ENCODE measurements around the gene ACBD3.
A peak's percentile ranks its signal among the peaks of the same experiment; 100 is the strongest.

Gene ACBD3

GRCh38 chr1:226134170-226135058 lies 52.1 kb downstream of the ACBD3 start:
- no peak for DNase-seq (ENCODE audit: low spot score)

GRCh38 chr1:226133504-226134123 lies 52.9 kb downstream of the ACBD3 start:
- no peak for DNase-seq (ENCODE audit: low spot score)

DNA sequence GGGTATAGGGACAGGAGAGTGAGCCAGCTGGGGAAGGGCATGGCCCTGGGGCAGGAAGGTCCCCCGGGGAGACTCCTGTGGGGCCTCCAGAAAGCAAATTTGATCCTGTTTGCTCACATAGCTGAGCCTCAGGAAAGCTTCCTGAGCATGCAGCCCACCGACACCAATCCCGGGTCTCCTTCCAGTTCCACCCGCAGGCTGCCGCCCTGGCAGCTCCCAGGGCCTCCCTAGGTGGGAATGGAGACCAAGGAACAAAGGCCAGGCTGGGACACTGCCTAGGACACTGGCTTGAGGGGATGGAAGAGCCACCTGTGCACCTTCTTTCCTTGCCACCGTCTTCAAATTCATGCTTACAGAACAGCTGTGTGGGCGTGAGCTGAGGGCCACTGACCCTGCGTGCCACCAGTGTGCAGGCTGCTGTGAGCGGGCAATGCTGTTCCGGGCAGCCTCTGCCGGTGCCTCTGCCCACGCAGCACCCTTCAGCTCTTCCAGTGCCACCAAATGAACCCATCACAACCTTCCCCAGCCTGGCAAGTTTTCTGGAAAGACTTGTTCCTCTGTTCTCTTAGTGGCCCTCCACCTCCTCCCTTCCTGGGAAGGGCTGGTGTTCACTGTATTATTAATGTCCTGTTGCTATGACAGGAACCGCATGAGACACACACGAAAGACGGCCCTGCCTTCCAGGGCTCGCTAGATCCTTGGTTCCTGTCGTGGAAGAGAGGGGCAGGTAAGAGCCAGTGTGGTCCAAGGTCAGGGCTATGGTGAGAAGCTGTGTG lies 53.6 kb downstream of the ACBD3 start:
- DNase-seq (ENCODE audit: low spot score) = no peak

DNA sequence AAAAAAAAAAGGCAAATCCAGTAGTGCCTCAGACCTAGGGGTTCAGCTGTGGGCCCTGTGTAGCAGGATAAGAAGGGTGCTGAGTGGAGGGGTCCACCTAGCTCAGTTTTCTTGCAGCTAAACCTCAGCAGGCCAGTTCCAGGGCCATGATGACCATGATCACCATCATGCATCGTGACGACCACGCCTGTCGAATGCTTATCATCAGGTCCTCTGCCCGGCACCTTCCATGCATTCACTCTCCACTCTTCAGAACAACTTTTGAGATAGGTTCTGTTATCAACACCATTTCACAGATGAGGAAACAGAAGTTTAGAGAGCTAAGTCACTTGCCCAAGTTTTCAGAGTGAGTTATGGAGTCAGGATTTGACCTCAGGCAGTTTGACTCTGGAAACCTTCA lies 54.9 kb downstream of the ACBD3 start:
- DNase-seq (ENCODE audit: low spot score) = no peak

DNA sequence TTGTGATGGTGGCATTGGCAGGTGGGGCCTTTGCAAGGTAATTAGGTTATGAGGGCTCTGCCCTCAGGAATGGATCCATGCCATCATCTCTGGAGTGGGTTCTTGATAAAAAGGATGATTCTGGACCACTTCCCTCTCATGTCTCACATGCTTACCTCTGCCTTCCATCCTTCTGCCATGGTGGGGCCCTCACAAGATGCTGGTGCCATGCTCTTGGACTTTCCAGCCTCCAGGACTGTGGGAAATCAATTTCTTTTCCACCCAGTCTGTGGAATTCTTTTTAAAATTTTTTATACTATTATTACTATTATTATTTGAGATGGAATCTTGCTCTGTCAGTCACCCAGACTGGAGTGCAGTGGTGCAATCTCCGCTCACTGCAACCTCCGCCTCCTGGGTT lies 57.3 kb downstream of the ACBD3 start:
- no peak for DNase-seq (ENCODE audit: low spot score)

DNA sequence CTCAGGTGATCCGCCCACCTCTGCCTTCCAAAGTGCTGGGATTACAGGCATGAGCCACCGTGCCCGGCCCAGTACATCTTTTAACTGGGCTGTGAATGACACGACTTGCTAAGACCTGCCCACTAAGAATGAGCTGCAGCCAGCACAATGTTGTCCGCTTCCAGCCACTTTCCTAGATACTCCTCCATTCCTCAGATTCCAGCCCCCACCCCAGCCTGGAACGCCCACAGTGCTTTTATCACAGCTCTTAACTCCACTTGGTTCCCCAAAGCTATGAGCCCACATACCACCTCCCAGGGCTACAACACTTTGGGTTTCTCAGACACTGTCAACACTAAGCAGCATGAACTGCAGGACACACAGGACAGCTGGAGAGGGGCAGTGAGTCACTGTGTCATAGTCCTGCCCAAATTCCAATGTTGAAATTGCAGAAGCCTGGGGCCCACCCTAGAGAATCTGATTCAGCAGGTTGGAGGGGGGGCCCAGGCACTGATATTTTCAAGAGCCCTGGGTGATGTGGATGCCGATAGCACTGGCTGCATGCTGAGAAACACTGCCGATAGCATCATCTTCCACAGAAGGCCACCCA lies 58.0 kb downstream of the ACBD3 start:
- peak; percentile 43 for DNase-seq (ENCODE audit: low spot score)

DNA sequence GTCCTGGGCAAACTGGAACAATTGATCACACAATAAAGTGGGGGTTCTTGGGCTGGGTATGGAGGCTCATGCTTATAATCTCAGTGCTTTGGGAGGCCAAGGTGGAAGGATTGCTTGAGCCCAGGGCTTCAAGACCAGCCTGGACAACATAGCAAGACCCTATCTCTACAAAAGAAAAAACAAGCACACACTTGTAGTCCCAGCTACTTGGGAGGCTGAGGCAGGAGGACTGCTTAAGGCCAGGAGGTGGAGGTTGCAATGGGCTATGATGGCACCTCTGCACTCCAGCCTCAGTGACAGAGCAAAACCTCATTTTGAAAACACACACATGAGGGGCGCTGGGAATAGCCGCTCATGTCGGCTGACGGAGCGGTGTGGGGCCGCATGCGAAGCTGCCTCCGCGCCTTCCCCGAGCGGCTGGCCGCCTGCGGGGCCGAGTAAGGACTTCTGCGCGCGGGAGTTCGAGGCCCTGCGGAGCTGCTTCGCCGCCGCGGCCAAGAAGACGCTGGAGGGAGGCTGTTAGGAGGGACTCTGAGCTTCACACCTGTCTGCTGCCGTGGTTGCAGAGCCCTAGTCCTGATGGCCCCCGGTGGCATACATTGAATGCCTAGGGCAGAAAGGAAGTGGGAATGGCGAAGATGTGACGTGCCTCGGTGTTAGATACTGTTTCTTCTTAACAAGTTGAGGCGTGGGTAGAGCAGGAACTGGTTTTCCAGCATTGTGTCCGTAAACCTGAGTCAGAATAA lies 59.5 kb downstream of the ACBD3 start:
- peak; percentile 47 for DNase-seq (ENCODE audit: low spot score)

DNA sequence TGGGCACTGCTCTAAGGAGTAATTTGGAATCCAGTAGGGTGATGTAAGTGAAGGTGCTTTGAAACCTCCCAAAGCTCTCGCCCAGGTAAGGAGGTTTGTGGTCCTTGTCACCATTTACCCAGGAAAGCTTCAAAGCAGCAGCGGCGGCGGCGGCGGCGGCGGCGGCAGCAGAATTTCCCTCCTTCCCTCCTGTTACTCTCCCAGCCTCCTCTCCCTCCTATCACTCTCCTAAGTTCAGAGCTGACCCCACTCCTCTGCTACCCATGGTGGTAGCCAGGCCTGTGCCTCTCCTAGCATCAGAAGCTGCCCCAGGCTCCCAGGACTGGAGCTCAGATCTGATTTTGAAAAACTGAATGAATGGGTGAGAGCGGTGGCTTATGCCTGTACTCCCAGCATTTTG lies 60.7 kb downstream of the ACBD3 start:
- peak; percentile 43 for DNase-seq (ENCODE audit: low spot score)

GRCh38 chr1:226125097-226125630 lies 61.4 kb downstream of the ACBD3 start:
- DNase-seq (ENCODE audit: low spot score) = peak; percentile 92

GRCh38 chr1:226123591-226124471 lies 62.7 kb downstream of the ACBD3 start:
- peak; percentile 45 for DNase-seq (ENCODE audit: low spot score)

DNA sequence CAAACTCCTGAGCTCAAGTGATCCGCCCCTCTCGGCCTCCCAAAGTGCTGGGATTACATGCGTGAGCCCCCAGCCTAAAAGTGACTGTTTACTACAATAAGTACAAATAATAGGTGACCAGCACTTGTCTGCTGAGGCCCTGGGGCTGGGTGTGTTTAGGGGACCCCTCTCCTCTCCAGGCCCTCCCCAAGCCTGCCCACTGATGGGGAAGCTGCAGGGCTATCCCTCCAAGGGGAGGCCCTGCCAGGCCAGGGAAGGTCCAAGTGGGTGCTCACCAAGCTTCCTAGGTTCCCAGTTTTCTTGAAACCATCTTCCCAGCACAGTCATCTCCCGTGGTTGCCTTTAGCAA lies 63.4 kb downstream of the ACBD3 start:
- no peak for DNase-seq (ENCODE audit: low spot score)

DNA sequence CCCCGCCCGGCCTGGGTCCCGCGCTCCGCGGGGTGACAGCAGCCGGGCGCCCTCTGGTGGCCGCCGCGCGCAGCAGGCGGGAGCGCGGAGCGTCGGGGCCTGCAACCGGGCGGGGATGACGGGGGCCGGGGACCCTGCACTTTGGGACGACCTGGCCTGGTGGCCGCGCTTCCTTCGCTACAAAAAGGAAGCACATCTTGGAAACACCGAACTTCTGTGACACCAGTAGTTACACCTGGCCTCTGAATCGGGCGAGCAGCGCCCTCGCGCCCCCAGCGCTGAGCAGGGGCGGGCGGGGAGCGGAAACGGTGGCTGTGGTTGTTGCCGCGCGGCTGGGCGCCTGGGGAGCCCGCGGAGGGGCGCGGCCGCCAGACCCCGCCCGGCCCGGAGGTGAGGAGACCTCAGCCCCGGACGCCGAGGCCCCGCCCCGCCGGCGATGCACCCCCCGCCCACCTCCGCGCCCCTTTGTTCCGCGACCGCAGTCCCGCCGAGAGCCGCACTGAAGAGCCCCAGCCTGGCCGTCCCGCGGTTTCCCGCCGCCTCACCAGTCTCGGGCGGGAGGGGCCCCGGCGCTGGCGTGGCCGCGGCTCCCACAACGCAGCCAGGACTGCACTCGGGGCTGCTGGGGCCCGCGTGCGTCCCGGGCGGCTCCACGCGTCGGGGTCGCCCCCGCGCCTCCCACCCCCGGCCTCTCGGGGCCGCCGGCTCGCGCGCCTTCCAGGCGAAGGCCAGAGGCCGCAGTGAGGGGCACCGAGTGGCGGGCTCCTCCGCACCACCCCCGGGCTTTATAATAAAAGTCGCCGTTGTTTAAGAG lies 64.7 kb downstream of the ACBD3 start:
- DNase-seq (ENCODE audit: low spot score) = peak; percentile 89

DNA sequence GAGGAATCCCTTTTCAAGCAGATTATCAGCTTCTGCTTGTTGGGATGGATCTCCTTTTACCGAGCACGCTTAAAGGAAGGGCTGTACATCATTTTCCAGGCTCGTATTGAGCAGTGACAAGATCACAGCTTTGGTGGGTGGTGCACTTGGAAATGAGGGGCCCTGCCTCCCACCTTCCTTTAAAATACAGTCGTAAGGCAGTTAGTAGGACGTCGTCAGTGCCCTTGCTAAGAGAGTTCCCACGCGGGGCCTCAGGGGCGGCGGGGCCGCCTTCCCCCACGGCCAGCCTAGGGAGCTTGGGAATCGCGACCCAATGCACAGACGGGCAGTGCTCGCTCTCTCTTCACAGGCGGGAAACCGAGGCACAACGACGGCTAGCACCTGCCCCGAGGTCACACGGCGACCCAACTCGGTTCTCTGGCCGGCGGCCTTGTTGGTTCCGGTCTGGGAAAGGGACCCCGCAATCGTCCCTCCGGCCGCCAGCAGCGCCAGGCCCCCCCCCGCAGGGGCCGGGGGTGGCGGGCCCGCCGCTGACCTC lies 65.4 kb downstream of the ACBD3 start:
- DNase-seq (ENCODE audit: low spot score) = no peak

GRCh38 chr1:226120398-226120797 lies 66.1 kb downstream of the ACBD3 start:
- no peak for DNase-seq (ENCODE audit: low spot score)

DNA sequence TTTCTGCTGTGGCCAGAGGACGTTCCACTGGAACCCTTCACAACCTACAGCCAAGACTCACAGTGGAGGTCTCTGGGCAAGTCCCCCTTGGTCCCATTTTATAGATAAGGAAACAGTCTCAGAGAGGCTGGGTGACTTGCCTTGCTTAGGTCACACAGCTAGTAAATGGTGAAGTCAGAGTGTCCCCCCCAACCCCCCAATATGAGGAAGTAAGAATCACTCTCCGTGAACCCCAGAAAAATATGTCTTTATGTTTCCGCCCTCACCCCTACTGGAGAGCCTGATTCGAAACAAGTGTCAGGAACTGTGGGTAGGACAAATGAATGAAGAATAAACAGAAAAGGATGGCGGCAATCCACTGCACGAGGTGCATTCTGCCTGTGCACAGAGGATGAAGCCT lies 67.4 kb downstream of the ACBD3 start:
- no peak for DNase-seq (ENCODE audit: low spot score)

DNA sequence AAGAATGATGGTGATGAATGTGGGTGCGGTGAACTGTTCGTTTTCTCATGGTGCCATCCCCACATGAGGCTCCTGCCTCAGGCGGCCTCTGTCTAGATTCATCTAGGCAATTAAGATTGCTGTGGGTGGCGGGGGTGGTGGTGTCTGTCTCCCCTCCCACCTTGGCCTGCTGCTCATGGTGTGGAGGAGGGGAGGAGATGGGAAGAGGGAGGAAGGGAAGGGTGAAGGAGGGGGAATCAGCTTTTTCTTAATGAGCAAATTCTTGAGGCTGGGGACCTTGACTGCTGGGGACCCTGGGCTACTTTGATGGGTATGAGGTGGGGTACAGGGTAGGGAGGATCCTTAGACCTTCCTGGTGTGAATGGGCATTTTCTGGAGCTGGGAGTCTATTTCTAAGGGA lies 68.2 kb downstream of the ACBD3 start:
- no peak for DNase-seq (ENCODE audit: low spot score)

DNA sequence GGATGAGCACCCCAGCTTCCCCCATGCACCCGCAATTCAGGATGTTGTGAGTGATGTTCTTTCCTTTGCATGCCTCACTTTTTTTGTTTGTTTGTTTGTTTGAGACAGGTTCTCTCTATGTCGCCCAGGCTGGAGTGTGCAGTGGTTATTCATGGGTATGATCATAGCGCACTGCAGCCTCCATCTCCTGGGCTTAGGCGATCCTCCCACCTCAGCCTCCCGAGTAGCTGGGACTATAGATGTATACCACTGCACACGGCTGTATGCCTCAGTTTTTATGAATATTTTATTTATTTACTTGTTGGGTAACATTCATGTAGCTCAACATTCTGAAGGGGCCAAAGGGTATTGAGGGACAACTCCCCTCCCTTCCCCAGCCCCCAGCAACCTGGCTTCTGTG lies 69.2 kb downstream of the ACBD3 start:
- no peak for DNase-seq (ENCODE audit: low spot score)

GRCh38 chr1:226116673-226117072 lies 69.9 kb downstream of the ACBD3 start:
- no peak for DNase-seq (ENCODE audit: low spot score)

DNA sequence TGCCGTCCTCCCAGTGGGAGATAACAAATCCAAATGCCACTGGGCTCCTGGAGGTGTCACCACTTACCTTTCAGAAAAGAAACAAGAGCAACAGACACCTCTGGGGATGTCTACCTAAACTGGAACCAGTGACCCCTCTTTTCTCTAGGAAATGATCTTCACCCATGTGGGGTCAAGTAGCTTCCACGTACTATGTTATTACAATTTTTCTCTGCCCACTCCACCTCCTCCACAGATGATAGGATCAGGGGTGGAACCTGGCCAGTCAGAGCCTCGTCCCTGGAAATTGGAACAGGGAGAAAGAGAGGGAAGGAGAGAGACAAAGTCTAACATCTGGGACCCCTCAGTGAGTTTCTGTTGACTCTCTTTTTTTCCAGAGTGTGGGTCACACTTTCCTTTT lies 73.9 kb downstream of the ACBD3 start:
- DNase-seq (ENCODE audit: low spot score) = no peak
